NT2/D1 (cell line): ENCODE measurements around the gene CRTAC1.
A peak's percentile ranks its signal among the peaks of the same experiment; 100 is the strongest.

Experiments
- DNase-seq: peaks from one replicate; pipeline ENCODE4 v3.0.0-alpha.2; 2011; ENCODE audit warnings: low read depth, low spot score
- H3K27me3 ChIP-seq: 2 replicates; pipeline ENCODE4 v1.6.0; 2011; ENCODE audit warnings: mild to moderate bottlenecking; ENCODE audit not compliant: insufficient read length, insufficient read depth
- H3K36me3 ChIP-seq: 2 replicates; pipeline ENCODE4 v1.6.1; 2011; ENCODE audit warnings: mild to moderate bottlenecking, low read length, mixed read lengths; ENCODE audit not compliant: insufficient read depth, insufficient read length
- H3K4me1 ChIP-seq: 2 replicates; pipeline ENCODE4 v1.5.1; 2011; ENCODE audit not compliant: insufficient read depth, insufficient read length
- H3K4me3 ChIP-seq: 2 replicates; pipeline ENCODE4 v1.5.1; 2011; ENCODE audit warnings: low read depth; ENCODE audit not compliant: insufficient read length
- H3K9ac ChIP-seq: 2 replicates; pipeline ENCODE4 v1.6.0; 2011; ENCODE audit warnings: low read depth; ENCODE audit not compliant: insufficient read length
- H3K9me3 ChIP-seq: 2 replicates; pipeline ENCODE4 v1.5.1; 2011; ENCODE audit warnings: mild to moderate bottlenecking, low read length; ENCODE audit not compliant: insufficient read depth
- SUZ12 ChIP-seq: IDR thresholded peaks from 2 replicates; pipeline ENCODE4 v1.6.1; 2011; ENCODE audit not compliant: insufficient read length, insufficient read depth; ENCODE audit errors: extremely low read depth
- YY1 ChIP-seq: IDR thresholded peaks from 2 replicates; pipeline ENCODE4 v1.6.1; 2011; ENCODE audit not compliant: insufficient read length, insufficient read depth
- ZNF274 ChIP-seq: IDR thresholded peaks from 2 replicates; pipeline ENCODE4 v1.6.1; 2011; ENCODE audit warnings: mild to moderate bottlenecking, low read depth, low read length

CRTAC1 gene

GRCh38 chr10:98062424-98062823 is 32.0 kb upstream of the CRTAC1 start:
- no peak for TF ChIP-seq ZNF274
- TF ChIP-seq YY1, result no peak
- no peaks in the 10 kb centered on the region for H3K36me3 ChIP-seq
- no peak overlapping the region for H3K9ac ChIP-seq
- DNase-seq, result peak; percentile 36
- H3K4me3 ChIP-seq, result no peak overlapping the region
- H3K9me3 ChIP-seq, result no peaks in the 10 kb centered on the region
- H3K27me3 ChIP-seq, result peaks cover 3% of the 10 kb centered on the region
- peaks cover 6% of the 10 kb centered on the region for H3K4me1 ChIP-seq

- no peaks in the 10 kb centered on the region for H3K27me3 ChIP-seq
Observed at GRCh38 chr10:98060079-98060478, 29.7 kb upstream of the CRTAC1 start.

GRCh38 chr10:98058295-98058694 is 27.9 kb upstream of the CRTAC1 start:
- TF ChIP-seq SUZ12 (no peak), ZNF274 (no peak)
- Histone ChIP-seq H3K4me1 (peaks cover 6% of the 10 kb centered on the region), H3K27me3 (peaks cover 15% of the 10 kb centered on the region), H3K4me3 (no peak overlapping the region), H3K36me3 (no peaks in the 10 kb centered on the region), H3K9ac (no peak overlapping the region), H3K9me3 (no peaks in the 10 kb centered on the region)
- no peak for DNase-seq

More at GRCh38 chr10:98060079-98060478, 29.7 kb upstream of the CRTAC1 start:
- Histone ChIP-seq H3K9ac (no peak overlapping the region), H3K36me3 (no peaks in the 10 kb centered on the region), H3K4me1 (peaks cover 6% of the 10 kb centered on the region), H3K9me3 (no peaks in the 10 kb centered on the region), H3K4me3 (no peak overlapping the region)
- TF ChIP-seq SUZ12, result no peak
- TF ChIP-seq ZNF274, result no peak
- no peak for DNase-seq

GRCh38 chr10:98055841-98056516 is 25.6 kb upstream of the CRTAC1 start:
- H3K4me3 ChIP-seq, result no peak overlapping the region
- DNase-seq, result peak; percentile 36
- no peak for TF ChIP-seq SUZ12
- no peak for TF ChIP-seq ZNF274
- TF ChIP-seq YY1, result no peak
- H3K9me3 ChIP-seq, result no peaks in the 10 kb centered on the region
- H3K36me3 ChIP-seq, result no peaks in the 10 kb centered on the region
- peaks cover 29% of the 10 kb centered on the region for H3K27me3 ChIP-seq
- H3K9ac ChIP-seq, result no peak overlapping the region
- no peaks in the 10 kb centered on the region for H3K4me1 ChIP-seq

- no peaks in the 10 kb centered on the region for H3K36me3 ChIP-seq
- TF ChIP-seq ZNF274 (no peak), SUZ12 (no peak), YY1 (no peak)
- no peaks in the 10 kb centered on the region for H3K9me3 ChIP-seq
- H3K9ac ChIP-seq, result no peak overlapping the region
- H3K4me3 ChIP-seq, result no peak overlapping the region
- peaks cover 29% of the 10 kb centered on the region for H3K27me3 ChIP-seq
- DNase-seq, result no peak
- H3K4me1 ChIP-seq, result peaks cover 2% of the 10 kb centered on the region
Observed at GRCh38 chr10:98047009-98047741, 16.8 kb upstream of the CRTAC1 start.

GRCh38 chr10:98045785-98046389 is 15.5 kb upstream of the CRTAC1 start:
- no peak overlapping the region for H3K9ac ChIP-seq
- TF ChIP-seq YY1 (no peak), ZNF274 (no peak), SUZ12 (no peak)
- H3K27me3 ChIP-seq, result peaks cover 24% of the 10 kb centered on the region
- no peaks in the 10 kb centered on the region for H3K9me3 ChIP-seq
- no peaks in the 10 kb centered on the region for H3K36me3 ChIP-seq
- H3K4me1 ChIP-seq, result peaks cover 2% of the 10 kb centered on the region
- peak; percentile 69 for DNase-seq
- H3K4me3 ChIP-seq, result no peak overlapping the region

- H3K36me3 ChIP-seq, result no peaks in the 10 kb centered on the region
- H3K27me3 ChIP-seq, result peaks cover 51% of the 10 kb centered on the region
- H3K9me3 ChIP-seq, result no peaks in the 10 kb centered on the region
- H3K4me3 ChIP-seq, result no peak overlapping the region
- H3K9ac ChIP-seq, result no peak overlapping the region
- DNase-seq, result peak; percentile 58
- H3K4me1 ChIP-seq, result peaks cover 4% of the 10 kb centered on the region
- TF ChIP-seq SUZ12 (no peak), YY1 (no peak), ZNF274 (no peak)
Observed at GRCh38 chr10:98041352-98042043, 11.1 kb upstream of the CRTAC1 start.
